GM12878 (cell line): ENCODE results near the gene CTNS. TPM values are rescaled to one million over a fixed set of nuclear protein-coding genes. Genes with fewer than 3 reads are reported as not detected.

Experiments used
- BCL11A ChIP-seq: IDR thresholded peaks from 2 replicates; pipeline ENCODE4 v1.6.1; 2011; ENCODE audit warnings: low read depth, low read length
- CREM ChIP-seq: IDR thresholded peaks from 2 replicates; pipeline ENCODE4 v1.6.1; 2014; ENCODE audit warnings: antibody characterized with exemption, low read depth
- FOXM1 ChIP-seq: IDR thresholded peaks from 2 replicates; pipeline ENCODE4 v1.6.1; 2012; ENCODE audit warnings: low read depth, mild to moderate bottlenecking, inconsistent platforms, low read length, moderate library complexity
- IKZF2 ChIP-seq, 2 experiments: fragments of 450-650 bp; IDR thresholded peaks; 2 replicates each; pipeline ENCODE4 v1.6.1; 2017; ENCODE audit warnings: mild to moderate bottlenecking in 2 of 2, moderate library complexity in 2 of 2
- JUNB ChIP-seq: IDR thresholded peaks from 2 replicates; pipeline ENCODE4 v1.6.1; 2016; ENCODE audit warnings: antibody characterized with exemption, mild to moderate bottlenecking
- MEF2B ChIP-seq: fragments of 450-650 bp; IDR thresholded peaks from 2 replicates; pipeline ENCODE4 v1.6.1; 2018; ENCODE audit warnings: mild to moderate bottlenecking, moderate library complexity; ENCODE audit not compliant: partially characterized antibody, poor library complexity, severe bottlenecking
- MTA3 ChIP-seq: IDR thresholded peaks from 2 replicates; pipeline ENCODE4 v1.6.1; 2012; ENCODE audit warnings: low read length, inconsistent platforms, borderline replicate concordance
- NBN ChIP-seq: fragments of 450-650 bp; IDR thresholded peaks from 2 replicates; pipeline ENCODE4 v1.6.1; 2016
- PAX5 ChIP-seq: IDR thresholded peaks from 2 replicates; pipeline ENCODE4 v1.6.1; 2011; ENCODE audit warnings: low read depth, low read length, borderline replicate concordance
- POLR2A ChIP-seq: IDR thresholded peaks from 2 replicates; pipeline ENCODE4 v1.6.1; 2011; ENCODE audit warnings: low read depth, mild to moderate bottlenecking, low read length
- RELA ChIP-seq: fragments of 450-650 bp; IDR thresholded peaks from 2 replicates; pipeline ENCODE4 v1.8.0; 2014; ENCODE audit warnings: borderline replicate concordance; ENCODE audit not compliant: partially characterized antibody
- RUNX3 ChIP-seq: IDR thresholded peaks from 2 replicates; pipeline ENCODE4 v1.6.1; 2012; ENCODE audit warnings: low read length, inconsistent platforms
- SIN3A ChIP-seq: IDR thresholded peaks from 2 replicates; pipeline ENCODE4 v1.6.1; 2012; ENCODE audit warnings: low read depth, low read length, improper control_type of control experiment
- SIX5 ChIP-seq: IDR thresholded peaks from 2 replicates; pipeline ENCODE4 v1.6.1; 2011; ENCODE audit warnings: mild to moderate bottlenecking, low read depth, low read length, moderate library complexity; ENCODE audit not compliant: severe bottlenecking
- SP1 ChIP-seq: IDR thresholded peaks from one replicate; pipeline ENCODE4 v1.6.1; 2011; ENCODE audit warnings: low read depth, low read length
- STAT1 ChIP-seq: fragments of 450-650 bp; conservative IDR thresholded peaks from 2 replicates; pipeline ENCODE4 v1.6.1; 2014; ENCODE audit warnings: antibody characterized with exemption, mild to moderate bottlenecking
- ZBED1 ChIP-seq: IDR thresholded peaks from 2 replicates; pipeline ENCODE4 v1.6.1; 2016; ENCODE audit warnings: borderline replicate concordance
- ZNF24 ChIP-seq: fragments of 450-650 bp; IDR thresholded peaks from 2 replicates; pipeline ENCODE4 v1.6.1; 2017; ENCODE audit warnings: antibody characterized with exemption, mild to moderate bottlenecking
- ZNF274 ChIP-seq: IDR thresholded peaks from one replicate; pipeline ENCODE4 v1.8.0; 2011; ENCODE audit not compliant: insufficient read length, insufficient read depth
- ZZZ3 ChIP-seq: IDR thresholded peaks from 2 replicates; pipeline ENCODE4 v1.6.1; 2011; ENCODE audit warnings: low read depth; ENCODE audit not compliant: control insufficient read depth, insufficient read length
- polyA plus RNA-seq, 11 experiments: library from polyadenylated mRNA; depleted of rRNA in 4 of 11; unstranded in 6 of 11; stranded (reverse) in 5 of 11; fragments of >200 nt; fragmentation: Nextera tagmentation in 4 of 11; fragmentation: Illumina TruSeq in 1 of 11; extraction: Ambion mirVana in 4 of 11; extraction: Trizol in 1 of 11; gene quantifications; 1 replicate in 1 of 11; 2 replicates in 10 of 11; pipeline versions ENCODE4 v1.2.1 to v1.2.3, GENCODE V29; 2011 to 2016; ENCODE audit warnings: inconsistent platforms in 2 of 11, missing spikeins in 2 of 11, low read depth in 1 of 11
- total RNA-seq, 4 experiments: library from RNA; depleted of rRNA in 3 of 4; stranded (reverse); fragments of >200 nt in 3 of 4; fragmentation: Illumina TruSeq in 1 of 4; extraction: Trizol in 1 of 4; gene quantifications; 2 replicates each; pipeline versions ENCODE4 v1.2.1 to v1.2.3, GENCODE V29; 2013 to 2021
- TF ChIP-seq, protein P1 (sequence below): IDR thresholded peaks from 2 replicates; pipeline ENCODE4 v1.6.1; 2012; ENCODE audit warnings: low read depth, low read length, improper control_type of control experiment
- TF ChIP-seq, protein P2 (sequence below): fragments of 450-650 bp; IDR thresholded peaks from 2 replicates; pipeline ENCODE4 v1.6.1; 2017; ENCODE audit warnings: mild to moderate bottlenecking, low read depth, inconsistent platforms; ENCODE audit not compliant: poor library complexity, severe bottlenecking
- TF ChIP-seq, protein P3 (sequence below): fragments of 450-650 bp; conservative IDR thresholded peaks from 2 replicates; pipeline ENCODE4 v1.6.1; 2017; ENCODE audit warnings: mild to moderate bottlenecking, moderate library complexity
- TF ChIP-seq, protein P4 (sequence below): fragments of 450-650 bp; IDR thresholded peaks from 2 replicates; pipeline ENCODE4 v1.6.1; 2018; ENCODE audit warnings: mild to moderate bottlenecking, low read depth, moderate library complexity; ENCODE audit not compliant: partially characterized antibody
- TF ChIP-seq, protein P5 (sequence below): IDR thresholded peaks from 2 replicates; pipeline ENCODE4 v1.6.1; 2012; ENCODE audit warnings: low read length, inconsistent platforms

Gene CTNS
- total and polyA plus RNA-seq, 10 of the 15 experiments (the other 5 are each of a cell fraction or from before 2014, with no cell fraction given) = 0.92 to 10.7 (median 6.4) TPM

DNA sequence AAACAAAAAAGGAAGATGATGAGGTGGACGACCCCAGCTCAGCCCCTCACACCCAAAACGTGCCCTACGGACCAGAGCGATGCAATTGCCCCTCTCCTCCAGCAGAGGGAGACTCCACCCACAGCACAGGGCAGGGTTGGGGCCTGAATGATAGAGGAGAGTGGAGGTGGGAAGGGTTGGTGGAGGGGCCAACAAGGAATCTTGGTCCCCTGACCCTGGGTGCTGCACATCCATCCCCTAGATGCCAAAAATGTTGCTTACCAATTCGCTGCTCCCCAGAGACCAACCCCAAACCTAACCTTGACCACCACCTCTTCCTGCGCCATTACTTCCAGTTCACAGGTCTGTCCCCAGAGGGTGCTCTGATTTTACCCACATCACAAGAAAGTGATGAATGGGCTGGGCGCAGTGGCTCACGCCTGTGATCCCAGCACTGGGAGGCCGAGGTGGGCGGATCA lies 46.5 kb downstream of the CTNS start (continued):
- TF ChIP-seq PAX5 (peak; percentile 51; the same call in 1 of the 2 replicates), FOXM1 (peak; percentile 43), ZBED1 (no peak), POLR2A (peak; percentile 44; the same call in 1 of the 2 replicates), MEF2B (peak; percentile 97), ZNF24 (0 out of 2 replicates have a peak, but pooled peaks have one; percentile 42), MTA3 (no peak), NBN (peak; percentile 82), RELA (peak; percentile 36), SIN3A (no peak), ZNF274 (no peak), BCL11A (no peak), IKZF2 (IDR thresholded peaks at IDR 0.05) (peak; percentile 72 to 79), RUNX3 (peak; percentile 67), SP1 (no peak), STAT1 (no peak), CREM (no peak), ZZZ3 (no peak), JUNB (no peak), SIX5 (no peak)
- TF ChIP-seq, protein P1, sequence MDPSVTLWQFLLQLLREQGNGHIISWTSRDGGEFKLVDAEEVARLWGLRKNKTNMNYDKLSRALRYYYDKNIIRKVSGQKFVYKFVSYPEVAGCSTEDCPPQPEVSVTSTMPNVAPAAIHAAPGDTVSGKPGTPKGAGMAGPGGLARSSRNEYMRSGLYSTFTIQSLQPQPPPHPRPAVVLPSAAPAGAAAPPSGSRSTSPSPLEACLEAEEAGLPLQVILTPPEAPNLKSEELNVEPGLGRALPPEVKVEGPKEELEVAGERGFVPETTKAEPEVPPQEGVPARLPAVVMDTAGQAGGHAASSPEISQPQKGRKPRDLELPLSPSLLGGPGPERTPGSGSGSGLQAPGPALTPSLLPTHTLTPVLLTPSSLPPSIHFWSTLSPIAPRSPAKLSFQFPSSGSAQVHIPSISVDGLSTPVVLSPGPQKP = no peak
- TF ChIP-seq, protein P2, sequence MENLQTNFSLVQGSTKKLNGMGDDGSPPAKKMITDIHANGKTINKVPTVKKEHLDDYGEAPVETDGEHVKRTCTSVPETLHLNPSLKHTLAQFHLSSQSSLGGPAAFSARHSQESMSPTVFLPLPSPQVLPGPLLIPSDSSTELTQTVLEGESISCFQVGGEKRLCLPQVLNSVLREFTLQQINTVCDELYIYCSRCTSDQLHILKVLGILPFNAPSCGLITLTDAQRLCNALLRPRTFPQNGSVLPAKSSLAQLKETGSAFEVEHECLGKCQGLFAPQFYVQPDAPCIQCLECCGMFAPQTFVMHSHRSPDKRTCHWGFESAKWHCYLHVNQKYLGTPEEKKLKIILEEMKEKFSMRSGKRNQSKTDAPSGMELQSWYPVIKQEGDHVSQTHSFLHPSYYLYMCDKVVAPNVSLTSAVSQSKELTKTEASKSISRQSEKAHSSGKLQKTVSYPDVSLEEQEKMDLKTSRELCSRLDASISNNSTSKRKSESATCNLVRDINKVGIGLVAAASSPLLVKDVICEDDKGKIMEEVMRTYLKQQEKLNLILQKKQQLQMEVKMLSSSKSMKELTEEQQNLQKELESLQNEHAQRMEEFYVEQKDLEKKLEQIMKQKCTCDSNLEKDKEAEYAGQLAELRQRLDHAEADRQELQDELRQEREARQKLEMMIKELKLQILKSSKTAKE = peak; percentile 56
- TF ChIP-seq, protein P3, sequence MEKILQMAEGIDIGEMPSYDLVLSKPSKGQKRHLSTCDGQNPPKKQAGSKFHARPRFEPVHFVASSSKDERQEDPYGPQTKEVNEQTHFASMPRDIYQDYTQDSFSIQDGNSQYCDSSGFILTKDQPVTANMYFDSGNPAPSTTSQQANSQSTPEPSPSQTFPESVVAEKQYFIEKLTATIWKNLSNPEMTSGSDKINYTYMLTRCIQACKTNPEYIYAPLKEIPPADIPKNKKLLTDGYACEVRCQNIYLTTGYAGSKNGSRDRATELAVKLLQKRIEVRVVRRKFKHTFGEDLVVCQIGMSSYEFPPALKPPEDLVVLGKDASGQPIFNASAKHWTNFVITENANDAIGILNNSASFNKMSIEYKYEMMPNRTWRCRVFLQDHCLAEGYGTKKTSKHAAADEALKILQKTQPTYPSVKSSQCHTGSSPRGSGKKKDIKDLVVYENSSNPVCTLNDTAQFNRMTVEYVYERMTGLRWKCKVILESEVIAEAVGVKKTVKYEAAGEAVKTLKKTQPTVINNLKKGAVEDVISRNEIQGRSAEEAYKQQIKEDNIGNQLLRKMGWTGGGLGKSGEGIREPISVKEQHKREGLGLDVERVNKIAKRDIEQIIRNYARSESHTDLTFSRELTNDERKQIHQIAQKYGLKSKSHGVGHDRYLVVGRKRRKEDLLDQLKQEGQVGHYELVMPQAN = no peak
- TF ChIP-seq, protein P4, sequence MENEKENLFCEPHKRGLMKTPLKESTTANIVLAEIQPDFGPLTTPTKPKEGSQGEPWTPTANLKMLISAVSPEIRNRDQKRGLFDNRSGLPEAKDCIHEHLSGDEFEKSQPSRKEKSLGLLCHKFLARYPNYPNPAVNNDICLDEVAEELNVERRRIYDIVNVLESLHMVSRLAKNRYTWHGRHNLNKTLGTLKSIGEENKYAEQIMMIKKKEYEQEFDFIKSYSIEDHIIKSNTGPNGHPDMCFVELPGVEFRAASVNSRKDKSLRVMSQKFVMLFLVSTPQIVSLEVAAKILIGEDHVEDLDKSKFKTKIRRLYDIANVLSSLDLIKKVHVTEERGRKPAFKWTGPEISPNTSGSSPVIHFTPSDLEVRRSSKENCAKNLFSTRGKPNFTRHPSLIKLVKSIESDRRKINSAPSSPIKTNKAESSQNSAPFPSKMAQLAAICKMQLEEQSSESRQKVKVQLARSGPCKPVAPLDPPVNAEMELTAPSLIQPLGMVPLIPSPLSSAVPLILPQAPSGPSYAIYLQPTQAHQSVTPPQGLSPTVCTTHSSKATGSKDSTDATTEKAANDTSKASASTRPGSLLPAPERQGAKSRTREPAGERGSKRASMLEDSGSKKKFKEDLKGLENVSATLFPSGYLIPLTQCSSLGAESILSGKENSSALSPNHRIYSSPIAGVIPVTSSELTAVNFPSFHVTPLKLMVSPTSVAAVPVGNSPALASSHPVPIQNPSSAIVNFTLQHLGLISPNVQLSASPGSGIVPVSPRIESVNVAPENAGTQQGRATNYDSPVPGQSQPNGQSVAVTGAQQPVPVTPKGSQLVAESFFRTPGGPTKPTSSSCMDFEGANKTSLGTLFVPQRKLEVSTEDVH = no peak
- TF ChIP-seq, protein P5, sequence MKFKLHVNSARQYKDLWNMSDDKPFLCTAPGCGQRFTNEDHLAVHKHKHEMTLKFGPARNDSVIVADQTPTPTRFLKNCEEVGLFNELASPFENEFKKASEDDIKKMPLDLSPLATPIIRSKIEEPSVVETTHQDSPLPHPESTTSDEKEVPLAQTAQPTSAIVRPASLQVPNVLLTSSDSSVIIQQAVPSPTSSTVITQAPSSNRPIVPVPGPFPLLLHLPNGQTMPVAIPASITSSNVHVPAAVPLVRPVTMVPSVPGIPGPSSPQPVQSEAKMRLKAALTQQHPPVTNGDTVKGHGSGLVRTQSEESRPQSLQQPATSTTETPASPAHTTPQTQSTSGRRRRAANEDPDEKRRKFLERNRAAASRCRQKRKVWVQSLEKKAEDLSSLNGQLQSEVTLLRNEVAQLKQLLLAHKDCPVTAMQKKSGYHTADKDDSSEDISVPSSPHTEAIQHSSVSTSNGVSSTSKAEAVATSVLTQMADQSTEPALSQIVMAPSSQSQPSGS = no peak
